ENCODE data around the gene IMPA2.

DNA sequence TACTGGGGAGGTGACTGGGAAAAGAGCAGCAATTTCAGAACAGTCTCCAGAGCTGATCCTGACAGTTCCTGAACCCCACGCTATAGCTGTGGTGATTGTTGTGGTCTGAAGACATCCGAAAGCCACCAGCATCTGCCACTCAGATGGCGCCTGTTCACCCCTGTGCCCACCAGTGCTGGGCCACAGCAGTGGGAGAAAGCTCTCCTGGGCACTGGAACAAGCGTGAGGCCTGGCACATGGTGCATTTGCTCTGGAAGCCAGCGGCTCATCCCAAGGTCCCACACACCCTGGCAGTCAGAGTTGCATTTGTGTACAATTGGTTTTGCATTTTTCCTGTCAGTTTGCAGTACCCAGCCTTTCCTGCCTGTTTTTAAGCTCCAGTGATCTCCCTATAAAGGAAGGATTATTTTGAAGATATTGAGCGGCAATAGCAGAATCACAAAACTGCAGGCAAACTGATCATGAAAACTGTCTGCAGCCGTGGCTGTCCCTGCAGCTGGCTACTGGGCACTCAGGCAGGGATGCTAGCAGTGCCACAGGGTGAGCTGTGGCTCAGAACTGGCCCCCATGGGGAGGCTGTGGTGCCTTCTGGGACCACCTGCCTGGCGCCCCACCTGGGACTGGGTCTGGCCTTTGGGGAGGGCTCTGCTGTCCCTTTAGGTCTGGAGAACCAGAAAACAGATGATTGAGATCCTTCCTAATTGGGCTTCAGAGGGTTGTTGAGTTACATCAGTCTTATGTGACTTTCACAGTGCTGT lies 30.1 kb downstream of the IMPA2 start:
- no peak for TF ChIP-seq POLR2A (IDR thresholded peaks at IDR 0.05)
- TF ChIP-seq, protein P1, sequence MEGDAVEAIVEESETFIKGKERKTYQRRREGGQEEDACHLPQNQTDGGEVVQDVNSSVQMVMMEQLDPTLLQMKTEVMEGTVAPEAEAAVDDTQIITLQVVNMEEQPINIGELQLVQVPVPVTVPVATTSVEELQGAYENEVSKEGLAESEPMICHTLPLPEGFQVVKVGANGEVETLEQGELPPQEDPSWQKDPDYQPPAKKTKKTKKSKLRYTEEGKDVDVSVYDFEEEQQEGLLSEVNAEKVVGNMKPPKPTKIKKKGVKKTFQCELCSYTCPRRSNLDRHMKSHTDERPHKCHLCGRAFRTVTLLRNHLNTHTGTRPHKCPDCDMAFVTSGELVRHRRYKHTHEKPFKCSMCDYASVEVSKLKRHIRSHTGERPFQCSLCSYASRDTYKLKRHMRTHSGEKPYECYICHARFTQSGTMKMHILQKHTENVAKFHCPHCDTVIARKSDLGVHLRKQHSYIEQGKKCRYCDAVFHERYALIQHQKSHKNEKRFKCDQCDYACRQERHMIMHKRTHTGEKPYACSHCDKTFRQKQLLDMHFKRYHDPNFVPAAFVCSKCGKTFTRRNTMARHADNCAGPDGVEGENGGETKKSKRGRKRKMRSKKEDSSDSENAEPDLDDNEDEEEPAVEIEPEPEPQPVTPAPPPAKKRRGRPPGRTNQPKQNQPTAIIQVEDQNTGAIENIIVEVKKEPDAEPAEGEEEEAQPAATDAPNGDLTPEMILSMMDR (IDR thresholded peaks at IDR 0.05): no peak

All from lower leg skin (tissue), 3 donors.